NCI-H226 (cell line): Measurements from ENCODE around the gene CELSR1.

ENCODE experiments used
- DNase-seq: peaks from one replicate; pipeline ENCODE4 v3.0.0-alpha.2; 2015

The CELSR1 gene

DNA sequence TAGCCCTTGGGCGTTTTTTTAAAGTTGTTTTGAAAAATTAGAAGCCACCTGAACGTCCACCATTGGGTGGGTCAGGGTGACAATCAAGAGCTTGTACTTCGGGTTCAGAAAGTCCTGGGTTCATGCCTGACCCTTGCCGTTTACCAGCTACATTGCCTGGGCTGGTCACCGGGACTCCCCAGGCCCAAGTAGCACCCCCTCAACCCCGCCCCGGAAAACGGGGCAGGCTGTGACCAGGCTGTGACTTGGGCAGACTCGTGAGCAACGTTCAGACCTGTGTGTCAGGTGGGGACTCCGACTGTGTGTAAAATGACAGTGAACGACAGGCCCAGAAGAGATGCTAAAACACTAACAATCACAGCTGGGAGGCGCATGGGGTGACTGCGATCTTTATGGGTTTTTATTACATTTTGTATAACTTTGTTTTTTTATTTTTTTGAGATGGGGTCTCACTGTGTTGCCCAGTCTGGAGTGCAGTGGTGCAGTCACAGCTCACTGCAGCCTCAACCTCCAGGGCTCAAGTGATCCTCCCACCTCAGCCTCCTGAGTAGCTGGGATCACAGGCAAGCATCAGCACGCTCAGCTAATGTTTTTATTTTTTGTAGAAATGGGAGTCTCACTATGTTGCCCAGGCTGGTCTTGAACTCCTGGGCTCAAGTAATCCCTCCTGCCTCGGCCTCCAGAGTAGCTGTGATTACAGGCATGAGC is 145.1 kb downstream of the CELSR1 start:
- DNase-seq = no peak

DNA sequence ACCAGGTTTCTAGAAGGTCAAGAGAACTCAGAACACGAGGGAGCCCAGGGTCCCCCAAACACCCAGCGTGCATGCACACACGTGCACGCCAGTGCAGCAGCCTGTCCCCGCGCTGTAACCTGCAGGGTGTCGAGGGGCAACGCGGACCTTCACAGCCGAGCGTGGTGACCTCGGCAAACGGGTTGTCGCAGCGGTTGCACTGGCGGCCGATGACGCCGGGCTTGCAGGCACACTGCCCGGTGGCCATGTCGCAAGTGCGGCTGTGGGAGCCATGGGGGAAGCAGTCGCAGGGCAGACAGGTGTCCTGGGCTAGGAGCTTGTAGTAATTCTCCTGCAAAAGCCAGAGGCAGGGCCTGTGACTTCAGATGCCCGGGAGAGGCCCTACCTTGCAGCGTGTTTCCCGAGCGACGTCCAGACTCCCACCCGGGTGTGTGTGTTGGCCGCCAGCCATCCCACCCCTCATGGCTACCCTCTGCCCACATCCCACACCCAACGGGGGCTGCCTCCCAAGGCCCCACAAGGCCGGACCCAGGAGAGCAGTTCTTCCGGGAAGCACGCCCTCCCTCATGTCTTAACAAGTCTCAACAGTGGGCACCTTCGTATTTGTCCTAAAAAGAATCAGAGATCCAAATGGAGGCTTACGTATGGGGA is 145.8 kb downstream of the CELSR1 start:
- no peak for DNase-seq

DNA sequence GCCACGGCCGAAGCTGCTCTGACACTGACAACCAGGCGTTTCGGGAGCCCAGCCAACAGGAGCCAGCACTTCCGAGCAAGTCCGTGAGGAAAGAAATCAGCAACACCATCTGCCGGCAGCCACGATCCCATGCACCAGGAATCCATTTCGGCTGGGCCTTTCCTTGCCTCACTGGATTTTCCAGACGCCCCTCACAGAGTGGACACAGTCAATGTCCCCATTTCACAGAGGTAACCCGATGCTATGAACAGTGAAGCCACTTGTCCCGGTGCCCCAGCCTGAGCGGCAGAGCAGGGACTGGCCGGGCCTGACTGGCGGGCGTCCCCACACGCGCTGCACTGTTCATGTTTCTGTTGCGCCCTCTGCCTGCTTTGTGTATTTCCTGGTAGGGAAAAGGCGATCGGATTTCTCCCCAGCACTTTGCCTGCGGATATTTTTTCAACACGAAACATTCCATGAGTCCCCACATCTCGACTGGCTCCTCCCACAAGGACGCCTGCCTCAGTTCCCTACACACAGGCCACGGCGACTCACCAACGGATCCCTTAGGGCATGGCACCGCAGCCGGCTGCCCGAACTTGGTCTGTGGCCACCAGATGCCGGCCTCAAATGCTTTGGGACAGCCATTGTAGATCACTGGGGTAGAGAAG is 146.6 kb downstream of the CELSR1 start:
- no peak for DNase-seq

DNA sequence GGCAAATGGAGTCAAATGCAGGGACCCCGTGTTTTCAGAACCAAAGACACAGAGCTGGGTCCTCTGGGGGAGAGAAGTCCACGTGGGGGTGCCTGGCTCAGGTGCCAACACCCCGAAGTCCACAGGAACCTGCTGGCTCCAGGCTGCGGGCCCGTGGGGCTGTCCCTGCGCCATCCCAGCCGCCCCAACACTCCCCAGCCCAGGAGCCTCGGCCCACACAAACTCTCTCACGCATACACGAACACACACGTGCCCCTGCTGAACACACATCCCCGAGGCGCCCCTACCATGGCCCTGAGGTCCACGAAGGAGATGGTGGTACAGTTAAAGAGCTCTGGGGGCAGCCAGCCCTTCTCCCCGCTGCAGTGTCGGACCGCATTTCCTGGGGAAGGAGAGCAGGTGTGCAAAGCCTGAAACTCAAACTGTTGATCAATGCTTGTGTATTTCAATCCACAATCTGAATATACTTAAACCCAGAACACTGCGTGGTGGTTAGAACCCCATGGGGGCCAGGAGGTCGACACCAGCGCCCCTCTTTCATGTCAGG is 147.2 kb downstream of the CELSR1 start:
- DNase-seq = no peak

DNA sequence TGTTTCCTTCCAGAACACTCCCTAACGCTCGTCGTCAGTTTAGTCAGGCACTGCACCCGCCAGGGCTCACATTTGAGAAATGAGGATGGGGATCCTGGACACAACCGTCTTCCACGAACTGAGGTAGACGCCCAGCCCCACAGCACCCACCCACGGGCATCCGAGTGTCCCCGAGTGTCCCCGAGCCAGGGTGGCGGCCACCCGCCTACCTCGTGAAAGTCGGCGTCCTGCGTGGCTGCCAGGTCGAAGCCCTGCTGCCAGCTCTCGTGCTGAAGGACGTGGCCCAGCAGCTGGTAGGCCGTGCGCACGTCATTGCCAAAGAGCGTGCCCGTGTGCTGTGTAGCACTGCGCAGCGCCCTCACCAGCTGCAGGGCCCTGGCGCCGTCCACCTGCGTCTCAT is 148.3 kb downstream of the CELSR1 start:
- no peak for DNase-seq

DNA sequence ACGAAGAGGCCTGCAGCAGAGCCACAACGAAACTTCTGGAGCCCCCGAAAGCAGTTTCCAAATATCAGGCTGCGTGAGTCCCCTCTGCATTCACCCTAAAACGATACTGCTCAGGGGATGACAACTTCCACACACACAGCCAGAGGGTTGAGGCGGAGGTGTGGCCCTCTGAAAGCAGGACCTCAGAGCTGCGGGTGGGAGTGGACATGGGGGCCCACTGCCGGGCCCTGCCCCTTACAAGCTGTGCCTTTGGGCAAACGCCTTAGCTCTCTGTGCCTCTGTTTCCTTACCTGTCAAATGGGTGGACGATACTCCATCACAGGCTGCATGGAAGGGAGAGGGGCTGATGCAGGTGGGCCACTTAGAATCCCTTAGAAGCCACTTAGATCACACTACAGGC is 148.8 kb downstream of the CELSR1 start:
- DNase-seq = no peak

DNA sequence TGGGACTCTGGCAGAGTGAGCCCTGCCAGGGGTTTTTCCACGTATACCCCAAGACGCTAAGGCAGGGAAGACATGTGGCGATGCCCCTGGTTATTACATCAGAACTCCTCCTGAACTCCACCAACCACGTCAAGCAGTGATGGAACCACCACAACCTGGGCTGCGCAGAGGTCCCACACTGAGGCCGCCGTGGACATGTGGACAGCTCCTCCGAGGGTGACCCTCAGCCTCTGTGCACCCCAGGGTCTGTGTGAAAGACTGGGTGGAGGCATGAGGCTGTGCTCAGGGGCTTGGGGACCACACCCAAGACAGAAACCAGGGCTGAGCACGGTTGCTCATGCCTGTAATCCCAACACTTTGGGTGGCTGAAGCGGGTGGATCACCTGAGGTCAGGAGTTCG is 149.7 kb downstream of the CELSR1 start:
- DNase-seq = no peak

DNA sequence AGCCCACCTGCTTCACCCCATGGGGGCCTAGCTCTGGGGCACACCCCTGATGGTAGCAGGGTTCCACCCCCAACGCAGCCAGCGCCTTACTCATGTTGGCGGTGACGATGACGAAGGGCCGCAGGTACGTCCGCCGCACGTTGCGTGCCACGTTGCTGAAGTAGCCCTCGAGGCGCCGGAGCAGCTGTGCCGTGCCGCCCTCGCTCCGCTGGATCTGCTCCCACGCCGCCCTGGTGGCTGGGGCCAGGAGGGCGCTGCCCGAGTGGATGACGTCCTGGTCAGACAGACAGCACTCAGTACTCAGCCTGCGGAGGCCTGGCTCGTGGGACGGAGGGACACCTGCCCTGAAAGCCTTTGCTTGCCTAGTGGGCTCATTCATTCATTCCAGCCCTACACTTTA is 151.1 kb downstream of the CELSR1 start:
- DNase-seq = no peak

DNA sequence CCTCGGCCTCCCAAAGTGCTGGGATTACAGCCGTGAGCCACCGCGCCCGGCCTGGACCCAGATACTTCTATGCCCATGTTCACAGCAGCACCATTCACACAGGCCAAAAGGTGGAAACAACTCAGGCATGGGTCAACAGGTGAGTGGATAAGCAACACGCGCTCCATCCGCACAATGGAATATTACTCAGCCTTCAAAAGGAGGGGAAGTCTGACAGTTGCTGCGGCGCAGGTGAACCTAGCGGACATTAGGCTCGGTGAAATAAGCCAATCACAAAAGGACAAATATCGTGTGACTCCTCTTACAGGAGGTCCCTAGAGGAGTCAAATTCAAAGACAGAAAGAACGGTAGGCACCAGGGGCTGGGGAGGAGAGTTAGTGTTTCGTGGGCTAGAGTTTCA is 154.9 kb downstream of the CELSR1 start:
- DNase-seq = no peak

DNA sequence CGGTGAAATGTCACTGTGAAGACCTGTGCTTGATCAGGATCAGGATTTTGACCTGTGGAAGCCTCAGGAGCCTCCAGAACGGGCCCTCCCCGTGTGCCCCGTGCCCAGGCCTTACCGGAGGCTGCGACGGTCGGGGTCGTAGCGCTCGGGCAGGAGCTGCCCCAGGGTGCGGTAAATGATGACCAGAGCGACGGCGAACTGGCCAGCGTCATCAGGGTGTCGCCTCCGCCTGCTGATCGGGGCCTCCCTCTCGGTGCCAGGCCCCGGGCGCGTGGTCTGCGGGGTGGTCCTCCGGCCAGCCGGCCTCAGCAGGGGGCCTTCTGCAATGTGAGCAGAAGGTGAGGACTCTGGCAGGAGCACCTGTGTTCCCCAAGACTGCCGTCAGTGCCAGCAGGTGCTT is 155.7 kb downstream of the CELSR1 start:
- no peak for DNase-seq

DNA sequence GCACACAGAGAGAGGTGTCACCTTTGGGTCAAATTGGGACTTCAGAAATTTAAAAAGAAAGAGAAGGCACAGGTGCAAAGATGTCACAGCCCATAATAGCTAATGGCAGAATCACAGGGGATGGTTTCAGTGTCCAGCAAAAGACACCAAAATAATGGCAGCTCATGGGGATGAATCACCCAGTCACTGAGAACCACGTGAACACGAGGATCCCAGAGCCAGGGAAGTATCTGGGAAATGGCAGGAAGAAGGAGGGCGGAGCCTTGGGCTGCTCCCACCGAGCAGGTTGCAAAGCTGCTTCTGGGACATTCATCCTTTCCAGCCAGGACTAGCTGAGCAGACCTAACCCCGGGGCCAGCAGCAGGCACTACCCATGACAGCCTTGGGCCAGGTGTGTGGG is 156.3 kb downstream of the CELSR1 start:
- peak; percentile 28 for DNase-seq

DNA sequence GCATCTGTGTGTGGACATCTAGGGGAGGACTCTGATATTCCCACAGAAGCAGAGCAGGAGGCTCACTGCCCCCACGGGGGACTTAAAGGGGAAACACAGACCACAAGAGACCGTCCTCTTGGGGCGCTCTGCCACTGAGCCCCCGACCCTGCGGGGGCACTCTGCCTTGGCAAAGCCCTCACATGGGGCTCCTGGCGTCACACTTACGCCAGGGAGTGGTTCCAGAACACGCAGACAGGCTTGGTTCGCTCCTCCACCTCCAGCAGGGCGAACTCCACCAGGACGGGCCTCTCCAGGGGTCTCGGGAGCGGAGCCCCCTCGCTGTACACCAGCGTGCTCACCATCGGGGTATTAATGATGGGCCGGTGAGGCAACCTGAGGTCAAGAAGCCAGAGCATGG is 156.8 kb downstream of the CELSR1 start:
- DNase-seq = no peak

DNA sequence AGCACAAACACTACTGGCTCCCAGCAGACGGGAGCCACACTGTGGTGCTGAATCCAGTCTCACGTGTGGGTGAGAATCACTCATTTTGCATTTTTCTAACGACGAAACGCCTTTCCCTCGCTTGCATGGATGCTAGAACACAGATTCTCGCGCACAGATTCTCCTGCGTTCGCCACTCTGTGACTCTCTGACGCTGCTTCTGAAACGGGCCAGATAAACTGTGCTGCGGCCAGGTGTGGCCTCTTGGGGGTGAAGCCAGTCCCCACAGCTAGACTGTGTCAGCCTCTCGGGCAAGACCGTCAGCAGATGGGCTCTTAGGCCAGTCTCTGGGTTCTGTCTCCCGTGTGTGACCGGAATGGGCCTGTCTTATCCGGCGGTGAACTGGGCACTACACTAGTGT is 157.4 kb downstream of the CELSR1 start:
- no peak for DNase-seq

DNA sequence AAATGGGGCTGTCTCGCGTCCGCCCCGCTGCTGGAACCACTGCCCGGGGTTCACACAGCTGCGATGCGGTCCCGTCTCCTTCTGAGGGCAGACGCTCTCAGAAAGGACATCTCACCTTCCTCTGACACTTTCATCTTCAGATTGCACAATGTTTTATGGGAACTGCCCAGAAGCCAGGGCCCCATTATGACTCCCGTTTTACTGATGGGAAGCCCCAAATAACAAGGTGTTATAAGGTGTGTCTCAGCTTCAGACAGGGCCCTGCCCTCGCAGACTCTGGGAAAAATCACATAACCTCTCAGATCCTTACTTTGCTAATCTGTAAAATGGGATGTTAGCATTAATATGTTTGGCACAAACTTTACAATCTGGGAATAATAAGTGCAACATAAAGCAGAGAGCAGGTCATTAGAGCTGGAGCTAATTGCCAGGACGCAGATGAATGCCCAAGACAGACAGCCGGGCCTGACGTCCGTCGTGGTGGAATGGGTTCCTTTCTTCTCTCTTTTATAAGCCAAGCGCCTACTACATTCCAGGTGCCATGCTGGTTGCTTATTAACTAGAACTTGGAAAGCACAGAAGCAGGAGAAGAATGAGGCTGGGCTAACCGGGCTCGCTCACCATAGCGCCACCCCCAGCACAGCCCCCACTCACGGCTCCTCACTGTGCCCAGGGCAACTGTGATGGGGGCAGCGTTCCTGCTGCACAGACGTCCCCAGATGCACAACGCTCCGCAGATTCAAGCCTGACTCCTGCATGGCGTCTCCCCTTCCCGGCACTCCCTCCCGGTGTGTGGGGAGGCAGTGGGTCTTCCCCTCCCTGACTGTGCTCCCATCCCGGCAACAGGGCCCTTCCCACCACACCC is 158.1 kb downstream of the CELSR1 start:
- DNase-seq = no peak

DNA sequence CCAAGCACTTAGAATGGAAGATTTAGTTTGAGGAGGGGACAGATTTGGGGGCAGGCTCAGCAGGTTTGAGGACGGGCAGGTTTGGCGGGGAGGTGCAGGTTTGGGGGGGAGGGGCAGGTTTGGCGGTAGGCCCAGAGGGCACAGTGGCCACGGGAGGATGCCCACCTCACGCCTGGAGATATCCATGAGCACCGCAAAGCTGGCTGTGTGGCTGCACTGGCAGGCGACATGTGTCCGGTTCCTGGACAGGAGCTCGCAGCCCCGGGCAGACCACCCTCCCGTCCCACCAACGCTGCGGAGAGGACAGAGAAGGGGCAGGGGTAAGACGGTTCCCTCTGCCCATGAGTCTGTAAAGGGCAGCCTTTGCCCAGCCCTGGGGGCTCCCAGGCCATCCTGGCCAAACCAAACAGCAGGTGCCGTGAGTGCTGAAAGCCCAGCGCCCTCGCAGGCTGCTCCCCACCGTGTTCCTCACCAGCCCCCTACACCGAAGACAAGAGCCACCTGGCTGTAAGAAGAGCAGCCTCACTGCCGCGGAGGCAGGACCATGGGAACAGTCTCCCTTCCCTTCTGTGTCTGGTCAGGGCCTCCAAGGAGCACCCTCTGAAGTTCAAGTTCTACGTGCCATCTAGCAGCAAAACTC is 158.9 kb downstream of the CELSR1 start:
- DNase-seq = no peak

DNA sequence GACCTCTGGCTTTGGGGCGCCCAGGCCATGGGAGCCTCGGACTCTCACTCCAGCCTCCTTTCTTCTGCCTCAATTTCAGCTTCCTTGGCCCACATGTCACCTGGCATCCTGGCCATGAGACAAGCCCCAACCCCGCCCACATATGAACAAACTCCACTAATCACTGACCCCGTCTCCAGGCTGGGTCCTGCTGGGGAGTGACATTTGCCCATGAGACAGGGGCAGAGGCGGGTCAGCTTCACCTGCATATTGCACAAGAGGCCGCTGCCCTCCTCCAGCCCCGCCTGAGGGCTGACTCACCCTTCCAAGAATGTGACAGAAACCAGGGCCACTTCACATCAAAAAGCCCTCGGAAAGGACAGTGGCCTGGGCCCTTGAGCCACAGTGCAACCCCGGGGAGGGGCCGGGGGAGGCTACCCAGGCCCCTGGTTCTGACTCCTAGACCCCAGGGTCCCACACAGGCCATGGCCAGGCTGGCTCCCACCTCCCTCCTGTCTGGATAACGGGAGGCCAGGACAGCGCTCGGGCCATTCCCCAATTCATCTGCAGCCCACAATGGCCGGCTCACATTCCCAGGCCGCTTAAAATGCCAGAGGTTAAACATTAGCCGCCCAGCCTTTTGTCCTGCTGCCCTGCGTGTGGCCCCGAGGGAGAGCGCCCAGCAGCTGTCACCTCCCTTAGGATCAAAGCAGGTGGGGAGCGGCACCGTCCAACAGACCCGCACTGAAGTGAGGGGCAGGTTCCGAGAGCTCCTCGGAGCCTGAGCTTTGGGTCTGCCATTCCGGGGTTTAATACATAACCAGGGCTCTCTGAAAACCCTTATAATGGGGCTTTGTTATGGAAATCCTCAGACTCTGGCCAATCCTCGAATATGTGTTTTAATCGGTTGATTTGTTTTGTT is 159.6 kb downstream of the CELSR1 start:
- no peak for DNase-seq

DNA sequence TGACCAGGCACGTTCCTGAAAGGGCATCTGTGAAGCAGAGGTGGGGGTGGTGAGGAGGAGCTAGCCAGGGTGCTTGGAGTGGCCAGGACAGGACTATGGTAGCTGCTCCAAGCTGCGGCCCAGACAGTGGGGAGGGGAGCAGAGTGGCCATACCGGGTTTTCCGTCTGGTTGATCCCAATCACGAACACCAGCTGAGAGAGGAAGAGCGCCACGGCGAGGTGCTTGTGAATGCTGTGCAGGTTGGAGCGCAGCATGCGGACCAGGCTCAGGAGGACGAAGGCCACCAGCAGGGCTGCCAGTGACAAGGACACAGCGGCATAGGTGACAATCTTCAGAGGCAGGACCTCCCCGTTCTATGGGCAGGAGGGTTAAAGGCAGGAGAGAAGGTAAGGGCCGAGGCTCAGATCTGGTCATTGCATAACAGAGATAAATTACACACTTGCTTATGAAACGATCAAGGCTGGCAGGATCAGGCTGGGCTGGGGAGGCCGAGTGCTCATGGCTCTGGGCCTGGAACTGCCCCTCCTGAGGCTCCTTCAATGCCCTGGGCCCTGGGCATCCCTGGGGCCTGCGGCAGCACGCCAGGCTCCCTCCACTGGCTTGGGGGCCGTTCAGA is 160.4 kb downstream of the CELSR1 start:
- no peak for DNase-seq

DNA sequence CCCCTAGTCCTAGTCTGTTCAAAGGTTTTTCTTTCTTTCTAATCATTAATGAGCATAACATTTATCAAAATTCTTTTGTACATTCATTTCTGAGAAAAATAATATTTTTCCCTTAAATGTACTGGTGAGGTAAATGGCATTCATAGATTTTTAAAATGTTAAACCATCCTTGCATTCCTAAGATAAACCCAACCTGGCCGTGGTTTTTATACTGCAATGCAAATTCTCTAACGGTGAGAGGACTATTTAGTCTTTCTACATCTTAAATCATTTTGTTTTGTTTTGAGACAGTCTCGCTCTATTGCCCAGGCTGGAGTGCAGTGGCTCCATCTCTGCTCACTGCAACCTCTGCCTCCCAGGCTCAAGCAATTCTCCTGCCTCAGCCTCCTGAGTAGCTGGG is 161.3 kb downstream of the CELSR1 start:
- no peak for DNase-seq

DNA sequence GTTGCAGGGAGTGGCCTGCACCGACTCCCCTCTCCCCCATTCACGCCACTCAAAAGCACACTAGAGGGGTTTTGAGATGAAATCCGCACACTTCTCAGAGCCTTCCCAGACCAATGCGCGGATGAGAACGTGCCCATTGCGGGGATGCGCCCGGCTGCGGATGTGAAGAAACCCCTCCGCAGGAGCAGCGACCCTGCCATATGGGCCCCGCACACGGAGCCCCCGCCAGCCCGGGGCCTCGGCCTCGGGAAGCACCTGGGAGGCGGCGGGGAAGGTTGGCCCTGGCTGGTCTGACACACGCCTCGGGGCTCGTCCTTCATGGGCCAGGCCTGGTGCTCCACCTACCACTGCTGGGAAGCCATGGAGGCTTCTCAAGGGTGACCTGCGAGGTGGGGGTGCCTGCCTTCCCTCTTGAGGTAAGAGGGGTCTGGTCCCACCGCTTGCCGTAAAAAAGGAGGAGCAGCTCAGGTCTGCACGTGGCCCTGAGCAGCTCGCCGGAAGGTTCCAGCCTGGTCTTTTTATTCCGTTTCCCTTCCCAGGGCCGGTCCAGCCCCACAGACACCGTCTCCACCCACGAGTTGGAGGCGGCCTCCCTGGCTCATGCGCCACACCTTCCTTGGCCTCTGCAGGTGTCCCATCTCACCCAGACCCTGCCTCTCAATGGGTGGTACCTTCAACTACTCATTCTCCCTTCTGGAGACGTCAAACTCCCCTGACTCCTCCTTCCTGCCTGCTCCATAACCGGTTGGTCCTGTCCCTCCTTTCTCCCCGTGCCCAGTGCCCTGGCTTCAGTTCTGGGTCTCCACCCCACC is 162.6 kb downstream of the CELSR1 start:
- DNase-seq = no peak
